ENCODE data around the gene SLC25A45. TPM values are rescaled to one million over a fixed set of nuclear protein-coding genes. Genes with fewer than 3 reads are reported as not detected.
A peak's percentile ranks its signal among the peaks of the same experiment; 100 is the strongest.

The SLC25A45 gene
- total RNA-seq, 1 donor from 2014 or later = 10.8 TPM

GRCh38 chr11:65392186-65392829 lies 9.9 kb upstream of the SLC25A45 start:
- no peak for DNase-seq (ENCODE audit: extremely low spot score, unreplicated experiment)
- no peaks in the 10 kb centered on the region for H3K9me3 Mint-ChIP-seq (ENCODE audit: unreplicated experiment)
- peaks cover 11% of the 10 kb centered on the region for H3K36me3 Mint-ChIP-seq (ENCODE audit: unreplicated experiment)
- H3K4me1 Mint-ChIP-seq (ENCODE audit: unreplicated experiment) = peaks cover 43% of the 10 kb centered on the region
- H3K27me3 Mint-ChIP-seq (ENCODE audit: unreplicated experiment) = no peaks in the 10 kb centered on the region
- TF ChIP-seq CTCF (IDR thresholded peaks at IDR 0.05) = no peak
- H3K4me3 Mint-ChIP-seq (ENCODE audit: unreplicated experiment) = no peak overlapping the region
- H3K27ac Mint-ChIP-seq (ENCODE audit: unreplicated experiment) = peak overlapping the region; percentile 47

GRCh38 chr11:65390996-65391395 lies 8.6 kb upstream of the SLC25A45 start:
- no peaks in the 10 kb centered on the region for H3K9me3 Mint-ChIP-seq (ENCODE audit: unreplicated experiment)
- no peak for TF ChIP-seq CTCF (IDR thresholded peaks at IDR 0.05)
- no peak for DNase-seq (ENCODE audit: extremely low spot score, unreplicated experiment)
- no peaks in the 10 kb centered on the region for H3K27me3 Mint-ChIP-seq (ENCODE audit: unreplicated experiment)
- H3K4me3 Mint-ChIP-seq (ENCODE audit: unreplicated experiment) = peak overlapping the region; percentile 87
- H3K4me1 Mint-ChIP-seq (ENCODE audit: unreplicated experiment) = peaks cover 50% of the 10 kb centered on the region
- peaks cover 7% of the 10 kb centered on the region for H3K36me3 Mint-ChIP-seq (ENCODE audit: unreplicated experiment)
- peak overlapping the region; percentile 84 for H3K27ac Mint-ChIP-seq (ENCODE audit: unreplicated experiment)

GRCh38 chr11:65390099-65390941 lies 7.9 kb upstream of the SLC25A45 start:
- DNase-seq (ENCODE audit: extremely low spot score, unreplicated experiment) = no peak
- Mint-ChIP-seq H3K9me3 (ENCODE audit: unreplicated experiment) (no peaks in the 10 kb centered on the region), H3K27me3 (ENCODE audit: unreplicated experiment) (no peaks in the 10 kb centered on the region), H3K4me3 (ENCODE audit: unreplicated experiment) (peak overlapping the region; percentile 87), H3K4me1 (ENCODE audit: unreplicated experiment) (peaks cover 54% of the 10 kb centered on the region), H3K36me3 (ENCODE audit: unreplicated experiment) (peaks cover 5% of the 10 kb centered on the region), H3K27ac (ENCODE audit: unreplicated experiment) (peak overlapping the region; percentile 84)
- no peak for TF ChIP-seq CTCF (IDR thresholded peaks at IDR 0.05)

GRCh38 chr11:65389294-65389980 lies 7.0 kb upstream of the SLC25A45 start:
- peak overlapping the region; percentile 84 for H3K27ac Mint-ChIP-seq (ENCODE audit: unreplicated experiment)
- no peaks in the 10 kb centered on the region for H3K9me3 Mint-ChIP-seq (ENCODE audit: unreplicated experiment)
- no peak for DNase-seq (ENCODE audit: extremely low spot score, unreplicated experiment)
- no peaks in the 10 kb centered on the region for H3K27me3 Mint-ChIP-seq (ENCODE audit: unreplicated experiment)
- H3K36me3 Mint-ChIP-seq (ENCODE audit: unreplicated experiment) = peaks cover 5% of the 10 kb centered on the region
- H3K4me3 Mint-ChIP-seq (ENCODE audit: unreplicated experiment) = peak overlapping the region; percentile 87
- peaks cover 61% of the 10 kb centered on the region for H3K4me1 Mint-ChIP-seq (ENCODE audit: unreplicated experiment)
- TF ChIP-seq CTCF (IDR thresholded peaks at IDR 0.05) = no peak

GRCh38 chr11:65388731-65389130 lies 6.3 kb upstream of the SLC25A45 start:
- Mint-ChIP-seq H3K36me3 (ENCODE audit: unreplicated experiment) (peaks cover 5% of the 10 kb centered on the region), H3K4me3 (ENCODE audit: unreplicated experiment) (peak overlapping the region; percentile 87), H3K9me3 (ENCODE audit: unreplicated experiment) (no peaks in the 10 kb centered on the region), H3K27ac (ENCODE audit: unreplicated experiment) (peak overlapping the region; percentile 84), H3K4me1 (ENCODE audit: unreplicated experiment) (peaks cover 68% of the 10 kb centered on the region), H3K27me3 (ENCODE audit: unreplicated experiment) (no peaks in the 10 kb centered on the region)
- no peak for DNase-seq (ENCODE audit: extremely low spot score, unreplicated experiment)
- no peak for TF ChIP-seq CTCF (IDR thresholded peaks at IDR 0.05)
